Upper lobe of left lung (tissue), 6 donors: Measurements from ENCODE around the gene PAPSS1. TPM values are rescaled to one million over a fixed set of nuclear protein-coding genes. Genes with fewer than 3 reads are reported as not detected.
"Not testable (repeated sequence)": the region's sequence is repeated elsewhere in the genome, so short reads cannot be mapped to it uniquely, and the experiment has no call there.

ENCODE experiments used
- ATAC-seq, 2 donors: fragments of 200-7000 bp; cut with Tn5 transposase; one replicate each; pipeline ENCODE4 v1.9.1; 2022; ENCODE audit warnings: mild to moderate bottlenecking in 2 of 2, moderate library complexity in 2 of 2; ENCODE audit not compliant: low FRiP score in 2 of 2
- DNase-seq, 2 donors: peaks; one replicate each; pipeline ENCODE4 v3.0.0-alpha.2; 2019 to 2020
- H3K27ac ChIP-seq, 4 donors: fragments of 200-600 bp; sonication (generic); one replicate each; pipeline ENCODE4 v1.5.1; 2016 to 2019
- H3K27me3 ChIP-seq, 4 donors: fragments of 200-600 bp; sonication (generic); one replicate each; pipeline ENCODE4 v1.5.1; 2017 to 2019
- H3K36me3 ChIP-seq, 4 donors: fragments of 200-600 bp; sonication (generic); one replicate each; pipeline ENCODE4 v1.5.1; 2016 to 2019
- H3K4me1 ChIP-seq, 4 donors: fragments of 200-600 bp; sonication (generic); one replicate each; pipeline ENCODE4 v1.5.1; 2018 to 2019
- H3K4me3 ChIP-seq, 4 donors: fragments of 200-600 bp; sonication (generic); one replicate each; pipeline ENCODE4 v1.5.1; 2017 to 2019; ENCODE audit warnings: mild to moderate bottlenecking in 2 of 4, moderate library complexity in 1 of 4
- H3K9me3 ChIP-seq, 4 donors: fragments of 200-600 bp; sonication (generic); one replicate each; pipeline ENCODE4 v1.5.1; 2018 to 2019
- CTCF ChIP-seq, 6 experiments: fragments of 450-650 bp in 4 of 6; fragments of 200-600 bp in 2 of 6; sonication (generic) in 2 of 6; IDR thresholded peaks; one replicate each; pipeline ENCODE4 v1.5.1; 2016 to 2019; ENCODE audit warnings: antibody characterized with exemption in 6 of 6
- EP300 ChIP-seq, 4 donors: sonication (generic); formaldehyde crosslinking; IDR thresholded peaks; one replicate each; pipeline ENCODE4 v1.5.1; 2017; ENCODE audit warnings: antibody characterized with exemption in 4 of 4, control low read depth in 2 of 4
- POLR2A ChIP-seq, 4 donors: fragments of 450-650 bp; IDR thresholded peaks; one replicate each; pipeline ENCODE4 v1.5.1; 2016 to 2017; ENCODE audit warnings: antibody characterized with exemption in 4 of 4, mild to moderate bottlenecking in 2 of 4
- POLR2AphosphoS5 ChIP-seq, 2 donors: sonication (generic); formaldehyde crosslinking; IDR thresholded peaks; one replicate each; pipeline ENCODE4 v1.5.1; 2017; ENCODE audit warnings: antibody characterized with exemption in 2 of 2
- WGBS, 2 donors: methylation state at CpG; one replicate each; pipeline ENCODE4 v1.1.5; 2017 to 2018; 5-methylcytosine and 5-hydroxymethylcytosine counted together
- total RNA-seq, 6 donors: library from RNA; depleted of rRNA in 4 of 6; stranded (reverse); fragments of >200 nt in 4 of 6; gene quantifications; one replicate each; pipeline versions ENCODE4 v1.1.0 to v1.2.1, GENCODE V29; 2016 to 2021
- donor health status: DM: no; HTN: no; CAD: no; lungs with moderate emphysema.
- donor health status: DM: no; HTN: yes; CAD: no; lungs with severe emphysema.

Gene PAPSS1
- total RNA-seq, 6 donors from 2014 or later, result 23.7 to 84.9 (median 55.4) TPM

GRCh38 chr4:107737450-107737849, 17.4 kb upstream of the PAPSS1 start:
- no peak for ATAC-seq
- Histone ChIP-seq H3K9me3 (no peaks in the 10 kb centered on the region), H3K4me3 (no peak overlapping the region), H3K36me3 (no peaks in the 10 kb centered on the region), H3K4me1 (peaks cover 0 to 5% (median 0%) of the 10 kb centered on the region in 4 donors), H3K27ac (no peak overlapping the region), H3K27me3 (no peaks in the 10 kb centered on the region)
- TF ChIP-seq CTCF (IDR thresholded peaks at IDR 0.05), result no peak
- TF ChIP-seq POLR2A (IDR thresholded peaks at IDR 0.05), result no peak
- 64 to 68% methylated on average over 4 of the region's 4 CpGs for WGBS, 2 donors
- no peak for DNase-seq

DNA sequence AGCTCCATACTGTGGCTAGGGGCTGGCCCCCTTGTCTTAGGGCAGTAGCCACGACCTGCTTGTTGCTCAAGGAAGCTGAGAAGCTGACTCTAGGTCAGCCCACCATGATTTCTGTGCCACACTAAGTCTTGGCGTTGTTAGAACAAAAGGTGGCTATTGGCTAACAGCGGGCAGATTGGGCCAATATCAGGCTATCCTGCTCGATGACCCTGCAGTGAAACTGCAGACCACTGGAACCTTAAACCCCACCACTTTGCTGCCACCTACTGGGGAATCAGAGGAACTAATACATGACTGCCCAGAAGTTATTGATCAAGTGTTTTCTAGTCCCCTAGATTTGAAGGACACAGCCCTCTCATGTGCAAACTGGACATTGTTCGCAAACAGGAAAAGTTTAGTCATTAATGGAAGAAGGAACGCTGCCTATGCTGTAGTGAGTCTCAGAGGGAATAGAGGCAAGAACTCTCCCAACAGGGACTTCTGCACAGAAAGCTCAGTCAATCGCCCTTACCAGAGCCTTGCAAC, 17.0 kb upstream of the PAPSS1 start:
- WGBS, 2 donors, result 73 to 83% methylated on average over 4 to 7 of the region's 7 CpGs
- Histone ChIP-seq H3K4me1 (peaks cover 0 to 5% (median 0%) of the 10 kb centered on the region in 4 donors), H3K36me3 (no peaks in the 10 kb centered on the region), H3K9me3 (no peaks in the 10 kb centered on the region), H3K4me3 (no peak overlapping the region), H3K27me3 (no peaks in the 10 kb centered on the region), H3K27ac (no peak overlapping the region)
- TF ChIP-seq CTCF (IDR thresholded peaks at IDR 0.05), result peak; percentile 60 to 74 (median 70)
- no peak for TF ChIP-seq POLR2A (IDR thresholded peaks at IDR 0.05)
- peak; percentile 31 to 78 for ATAC-seq
- DNase-seq, result no peak

DNA sequence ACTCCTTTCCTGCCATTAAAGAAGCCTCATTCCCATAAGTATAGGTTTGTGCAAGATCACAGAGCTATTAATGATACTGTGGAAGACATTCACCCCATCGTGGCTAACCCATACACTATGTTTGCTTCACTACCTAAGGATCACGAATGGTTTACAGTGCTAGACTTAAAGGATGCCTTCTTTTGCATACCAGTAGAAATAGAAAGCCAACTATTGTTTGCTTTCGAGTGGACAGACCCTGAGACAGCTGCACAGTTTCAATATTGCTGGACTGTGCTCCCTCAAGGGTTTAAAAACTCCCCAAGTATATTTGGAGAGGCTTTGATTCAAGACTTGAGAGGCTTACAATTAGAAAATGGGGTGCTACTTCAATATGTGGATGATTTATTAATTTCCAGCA, 16.0 kb upstream of the PAPSS1 start:
- ATAC-seq, result no peak
- H3K4me3 ChIP-seq, result no peak overlapping the region
- TF ChIP-seq POLR2A (IDR thresholded peaks at IDR 0.05), result no peak
- no peak for TF ChIP-seq EP300 (IDR thresholded peaks at IDR 0.05)
- TF ChIP-seq CTCF (IDR thresholded peaks at IDR 0.05), result no peak
- no peak for TF ChIP-seq POLR2AphosphoS5 (IDR thresholded peaks at IDR 0.05)
- H3K36me3 ChIP-seq, result no peaks in the 10 kb centered on the region
- H3K9me3 ChIP-seq, result no peaks in the 10 kb centered on the region
- DNase-seq, result no peak
- H3K27me3 ChIP-seq, result no peaks in the 10 kb centered on the region
- WGBS, 2 donors, result 51 to 62% methylated on average over 3 of the region's 3 CpGs
- peaks cover 0 to 5% (median 0%) of the 10 kb centered on the region in 4 donors for H3K4me1 ChIP-seq
- H3K27ac ChIP-seq, result no peak overlapping the region

GRCh38 chr4:107734120-107734519, 14.1 kb upstream of the PAPSS1 start:
- Histone ChIP-seq H3K36me3 (no peaks in the 10 kb centered on the region), H3K4me3 (no peak overlapping the region), H3K27me3 (no peaks in the 10 kb centered on the region), H3K9me3 (no peaks in the 10 kb centered on the region), H3K27ac (no peak overlapping the region), H3K4me1 (peaks cover 0 to 5% (median 0%) of the 10 kb centered on the region in 4 donors)
- ATAC-seq (no peak), DNase-seq (no peak)
- TF ChIP-seq POLR2A (IDR thresholded peaks at IDR 0.05) (no peak), POLR2AphosphoS5 (IDR thresholded peaks at IDR 0.05) (no peak), CTCF (IDR thresholded peaks at IDR 0.05) (no peak), EP300 (IDR thresholded peaks at IDR 0.05) (no peak)
- 45 to 58% methylated on average over 3 of the region's 3 CpGs for WGBS, 2 donors

GRCh38 chr4:107733431-107733925, 13.4 kb upstream of the PAPSS1 start:
- no peak overlapping the region for H3K4me3 ChIP-seq
- H3K9me3 ChIP-seq, result no peaks in the 10 kb centered on the region
- no peaks in the 10 kb centered on the region for H3K27me3 ChIP-seq
- ATAC-seq, result no peak
- no peak for DNase-seq
- TF ChIP-seq CTCF (IDR thresholded peaks at IDR 0.05) (no peak), POLR2A (IDR thresholded peaks at IDR 0.05) (no peak), EP300 (IDR thresholded peaks at IDR 0.05) (no peak), POLR2AphosphoS5 (IDR thresholded peaks at IDR 0.05) (no peak)
- H3K27ac ChIP-seq, result no peak overlapping the region
- WGBS, 2 donors, result 53 to 64% methylated on average over 7 of the region's 7 CpGs
- H3K36me3 ChIP-seq, result no peaks in the 10 kb centered on the region
- peaks cover 0 to 5% (median 0%) of the 10 kb centered on the region in 4 donors for H3K4me1 ChIP-seq

GRCh38 chr4:107729050-107729449, 9.0 kb upstream of the PAPSS1 start:
- not testable (repeated sequence) for H3K9me3 ChIP-seq, H3K27ac ChIP-seq, H3K27me3 ChIP-seq, H3K36me3 ChIP-seq, H3K4me1 ChIP-seq, H3K4me3 ChIP-seq, DNase-seq, ATAC-seq
- WGBS, 2 donors, result 56 to 65% methylated on average over 4 of the region's 4 CpGs

DNA sequence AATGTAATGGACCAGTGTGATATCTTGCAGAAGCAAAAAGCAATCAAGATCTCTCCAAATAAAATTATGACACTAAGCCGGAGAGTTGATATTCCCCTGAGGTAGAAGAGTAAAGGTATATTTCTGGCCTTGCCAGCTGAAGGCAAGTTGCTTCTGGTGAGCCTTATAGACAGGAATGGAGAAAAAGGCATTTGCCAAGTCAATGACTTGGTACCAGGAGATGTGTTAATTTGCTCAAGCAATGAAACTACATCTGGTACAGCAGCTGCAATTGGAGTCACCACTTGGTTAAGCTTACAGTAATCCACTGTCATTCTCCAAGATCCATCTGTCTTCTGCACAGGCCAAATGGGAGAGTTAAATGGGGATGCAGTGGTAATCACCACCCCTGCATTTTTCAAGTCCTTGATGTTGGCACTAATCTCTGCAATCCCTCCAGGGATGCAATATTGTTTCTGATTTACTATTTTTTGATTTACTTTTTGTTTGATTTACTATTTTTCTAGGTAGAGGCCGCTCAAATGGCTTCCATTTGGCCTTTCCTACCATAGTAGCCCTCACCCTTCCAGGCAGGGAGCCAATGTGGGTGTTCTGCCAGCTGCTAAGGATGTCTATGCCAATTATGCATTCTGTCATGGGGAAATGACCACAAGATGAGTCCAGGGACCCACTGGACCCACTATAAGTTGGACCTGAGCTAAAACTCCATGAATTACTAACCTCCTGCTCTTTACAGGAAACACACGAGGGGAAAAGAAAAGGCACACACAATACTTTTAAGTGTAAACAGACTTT, 6.3 kb upstream of the PAPSS1 start:
- not testable (repeated sequence) for H3K27ac ChIP-seq, H3K27me3 ChIP-seq, H3K4me1 ChIP-seq, H3K9me3 ChIP-seq, ATAC-seq, H3K36me3 ChIP-seq, H3K4me3 ChIP-seq, DNase-seq
- WGBS, 2 donors, result 83 to 87% methylated on average over 3 of the region's 3 CpGs
